ENCODE data around the gene MNAT1.

MNAT1 gene

GRCh38 chr14:60819575-60819974 is 85.0 kb downstream of the MNAT1 start:
- TF ChIP-seq, protein P1, sequence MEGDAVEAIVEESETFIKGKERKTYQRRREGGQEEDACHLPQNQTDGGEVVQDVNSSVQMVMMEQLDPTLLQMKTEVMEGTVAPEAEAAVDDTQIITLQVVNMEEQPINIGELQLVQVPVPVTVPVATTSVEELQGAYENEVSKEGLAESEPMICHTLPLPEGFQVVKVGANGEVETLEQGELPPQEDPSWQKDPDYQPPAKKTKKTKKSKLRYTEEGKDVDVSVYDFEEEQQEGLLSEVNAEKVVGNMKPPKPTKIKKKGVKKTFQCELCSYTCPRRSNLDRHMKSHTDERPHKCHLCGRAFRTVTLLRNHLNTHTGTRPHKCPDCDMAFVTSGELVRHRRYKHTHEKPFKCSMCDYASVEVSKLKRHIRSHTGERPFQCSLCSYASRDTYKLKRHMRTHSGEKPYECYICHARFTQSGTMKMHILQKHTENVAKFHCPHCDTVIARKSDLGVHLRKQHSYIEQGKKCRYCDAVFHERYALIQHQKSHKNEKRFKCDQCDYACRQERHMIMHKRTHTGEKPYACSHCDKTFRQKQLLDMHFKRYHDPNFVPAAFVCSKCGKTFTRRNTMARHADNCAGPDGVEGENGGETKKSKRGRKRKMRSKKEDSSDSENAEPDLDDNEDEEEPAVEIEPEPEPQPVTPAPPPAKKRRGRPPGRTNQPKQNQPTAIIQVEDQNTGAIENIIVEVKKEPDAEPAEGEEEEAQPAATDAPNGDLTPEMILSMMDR (IDR thresholded peaks at IDR 0.05; ENCODE audit: low read depth, low read length) = no peak
- no peak for DNase-seq
- no peaks in the 10 kb centered on the region for H3K4me1 ChIP-seq

GRCh38 chr14:60838601-60839000 is 104.0 kb downstream of the MNAT1 start:
- H3K4me1 ChIP-seq = no peaks in the 10 kb centered on the region
- no peaks in the 10 kb centered on the region; the same call in 1 of the 2 replicates for H3K9me3 ChIP-seq
- TF ChIP-seq, protein P1 (IDR thresholded peaks at IDR 0.05; ENCODE audit: low read depth, low read length) = no peak
- H3K27me3 ChIP-seq = no peaks in the 10 kb centered on the region
- no peak overlapping the region for H3K4me3 ChIP-seq (ENCODE audit: low read depth, low read length)
- H3K36me3 ChIP-seq = 0 out of 2 replicates have a peak, but pooled peaks cover 3% of the 10 kb centered on the region
- DNase-seq = no peak

More at GRCh38 chr14:60819575-60819974, 85.0 kb downstream of the MNAT1 start:
- no peaks in the 10 kb centered on the region for H3K9me3 ChIP-seq
- H3K27me3 ChIP-seq = no peaks in the 10 kb centered on the region
- no peak overlapping the region for H3K4me3 ChIP-seq (ENCODE audit: low read depth, low read length)
- no peaks in the 10 kb centered on the region; the same call in 1 of the 2 replicates for H3K36me3 ChIP-seq

DNA sequence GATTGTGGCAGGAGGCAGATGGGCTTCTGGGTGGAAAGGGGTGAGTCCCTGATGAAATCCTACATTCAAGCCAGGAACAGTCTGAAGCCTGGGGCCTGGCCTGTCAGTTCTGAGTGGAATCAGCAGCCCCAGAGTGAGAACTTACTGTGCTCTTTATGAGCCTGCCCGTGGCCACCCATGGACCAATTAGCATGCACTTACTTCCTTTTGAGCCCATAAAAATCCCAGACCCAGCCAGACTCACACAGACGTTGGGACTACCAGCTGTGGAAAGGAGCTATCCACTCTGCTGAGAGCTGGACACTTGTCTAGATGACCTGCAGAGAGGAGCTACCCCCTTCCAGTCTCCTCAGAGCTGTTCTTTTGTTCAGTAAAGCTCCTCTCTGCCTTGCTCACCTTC is 104.5 kb downstream of the MNAT1 start:
- no peak for DNase-seq
- TF ChIP-seq, protein P1 (IDR thresholded peaks at IDR 0.05; ENCODE audit: low read depth, low read length) = no peak
- H3K36me3 ChIP-seq = 0 out of 2 replicates have a peak, but pooled peaks cover 3% of the 10 kb centered on the region
- H3K27me3 ChIP-seq = no peaks in the 10 kb centered on the region
- no peaks in the 10 kb centered on the region; the same call in 1 of the 2 replicates for H3K9me3 ChIP-seq
- H3K4me1 ChIP-seq = no peaks in the 10 kb centered on the region
- no peak overlapping the region for H3K4me3 ChIP-seq (ENCODE audit: low read depth, low read length)

DNA sequence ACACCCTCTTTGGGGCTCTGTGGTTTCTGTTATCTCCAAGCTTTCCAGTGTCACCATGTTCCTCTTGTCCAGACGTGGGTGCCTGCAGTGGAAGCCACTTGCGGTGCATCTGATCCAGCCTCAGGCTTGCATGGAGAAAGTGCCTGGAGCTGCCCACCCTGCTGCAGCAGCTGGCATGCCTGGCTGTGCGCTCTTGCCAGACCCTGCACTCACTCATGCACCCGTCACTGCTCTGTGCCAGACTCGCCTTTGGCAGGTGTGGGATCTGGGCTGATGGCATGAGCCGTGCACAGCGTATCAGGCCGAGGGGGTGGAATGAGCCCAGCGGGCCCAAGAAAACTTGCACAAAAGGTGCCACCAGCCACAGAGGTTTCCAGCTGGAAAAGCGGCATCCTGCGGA is 105.1 kb downstream of the MNAT1 start:
- Histone ChIP-seq H3K9me3 (no peaks in the 10 kb centered on the region; the same call in 1 of the 2 replicates), H3K4me3 (ENCODE audit: low read depth, low read length) (no peak overlapping the region), H3K4me1 (no peaks in the 10 kb centered on the region), H3K27me3 (no peaks in the 10 kb centered on the region), H3K36me3 (0 out of 2 replicates have a peak, but pooled peaks cover 3% of the 10 kb centered on the region)
- TF ChIP-seq, protein P1 (IDR thresholded peaks at IDR 0.05; ENCODE audit: low read depth, low read length) = no peak
- DNase-seq = no peak

DNA sequence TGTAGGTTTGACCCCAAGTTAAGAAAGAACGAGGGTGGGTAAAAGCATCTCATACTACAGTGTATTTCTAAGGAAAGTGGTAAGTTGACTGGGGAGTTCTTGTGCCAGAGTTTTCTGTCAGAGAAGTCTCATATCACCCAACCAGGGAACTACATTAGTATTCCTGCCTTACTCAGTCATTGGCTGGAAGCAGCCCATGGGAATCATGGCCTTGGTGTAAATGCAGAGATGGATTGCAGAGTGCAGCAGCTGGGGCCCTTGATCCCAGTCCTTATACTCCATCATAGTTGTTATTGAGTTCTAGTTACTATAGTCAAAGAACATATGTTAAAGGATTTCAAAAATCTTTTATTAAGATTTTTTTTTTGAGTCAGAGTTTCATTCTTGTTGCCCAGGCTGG is 105.8 kb downstream of the MNAT1 start:
- no peaks in the 10 kb centered on the region for H3K4me1 ChIP-seq

DNA sequence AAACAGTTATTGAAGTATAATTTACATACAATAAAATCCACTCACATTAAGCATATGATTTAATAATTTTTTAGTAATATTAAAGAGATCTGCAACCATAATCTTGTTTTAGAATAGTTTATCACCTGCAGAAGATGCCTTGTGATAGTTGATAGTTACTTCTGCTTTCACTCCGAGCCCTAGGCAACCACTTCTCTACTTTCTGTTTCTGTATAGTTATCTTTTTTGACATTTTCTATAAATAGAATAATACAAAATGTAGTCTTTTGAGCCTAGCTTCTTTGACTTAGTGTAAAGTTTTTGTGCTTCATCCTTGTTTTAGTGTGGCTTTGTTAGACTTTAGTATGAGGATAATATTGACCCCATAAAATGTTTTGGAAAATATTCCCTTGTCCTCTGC is 111.0 kb downstream of the MNAT1 start:
- Histone ChIP-seq H3K9me3 (no peaks in the 10 kb centered on the region), H3K36me3 (no peaks in the 10 kb centered on the region), H3K4me1 (no peaks in the 10 kb centered on the region), H3K27me3 (no peaks in the 10 kb centered on the region), H3K4me3 (ENCODE audit: low read depth, low read length) (no peak overlapping the region)
- TF ChIP-seq, protein P1 (IDR thresholded peaks at IDR 0.05; ENCODE audit: low read depth, low read length) = no peak
- no peak for DNase-seq

More for the DNA sequence above, 105.8 kb downstream of the MNAT1 start:
- H3K36me3 ChIP-seq = 0 out of 2 replicates have a peak, but pooled peaks cover 3% of the 10 kb centered on the region
- H3K4me3 ChIP-seq (ENCODE audit: low read depth, low read length) = no peak overlapping the region
- H3K27me3 ChIP-seq = no peaks in the 10 kb centered on the region
- DNase-seq = no peak
- TF ChIP-seq, protein P1 (IDR thresholded peaks at IDR 0.05; ENCODE audit: low read depth, low read length) = no peak
- H3K9me3 ChIP-seq = no peaks in the 10 kb centered on the region; the same call in 1 of the 2 replicates

All from BE2C (cell line).